ENCODE results near the gene JTB.

- TF ChIP-seq, protein P1, sequence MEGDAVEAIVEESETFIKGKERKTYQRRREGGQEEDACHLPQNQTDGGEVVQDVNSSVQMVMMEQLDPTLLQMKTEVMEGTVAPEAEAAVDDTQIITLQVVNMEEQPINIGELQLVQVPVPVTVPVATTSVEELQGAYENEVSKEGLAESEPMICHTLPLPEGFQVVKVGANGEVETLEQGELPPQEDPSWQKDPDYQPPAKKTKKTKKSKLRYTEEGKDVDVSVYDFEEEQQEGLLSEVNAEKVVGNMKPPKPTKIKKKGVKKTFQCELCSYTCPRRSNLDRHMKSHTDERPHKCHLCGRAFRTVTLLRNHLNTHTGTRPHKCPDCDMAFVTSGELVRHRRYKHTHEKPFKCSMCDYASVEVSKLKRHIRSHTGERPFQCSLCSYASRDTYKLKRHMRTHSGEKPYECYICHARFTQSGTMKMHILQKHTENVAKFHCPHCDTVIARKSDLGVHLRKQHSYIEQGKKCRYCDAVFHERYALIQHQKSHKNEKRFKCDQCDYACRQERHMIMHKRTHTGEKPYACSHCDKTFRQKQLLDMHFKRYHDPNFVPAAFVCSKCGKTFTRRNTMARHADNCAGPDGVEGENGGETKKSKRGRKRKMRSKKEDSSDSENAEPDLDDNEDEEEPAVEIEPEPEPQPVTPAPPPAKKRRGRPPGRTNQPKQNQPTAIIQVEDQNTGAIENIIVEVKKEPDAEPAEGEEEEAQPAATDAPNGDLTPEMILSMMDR (IDR thresholded peaks at IDR 0.05): no peak
- no peak for TF ChIP-seq POLR2A (IDR thresholded peaks at IDR 0.05)
Measured at GRCh38 chr1:153978274-153978909, 918 bp upstream of the JTB start.

Measured in lower leg skin (tissue), 3 donors.